HEK293 (cell line): ENCODE measurements around the gene CIRBP.
A peak's percentile ranks its signal among the peaks of the same experiment; 100 is the strongest.

Experiments used
- GFI1B ChIP-seq: fragments of 450-650 bp; formaldehyde crosslinking; IDR thresholded peaks from 2 replicates; pipeline ENCODE4 v1.5.1; 2016; ENCODE audit warnings: missing biosample characterization, missing genetic modification characterization
- HOXC10 ChIP-seq: sonication (generic); formaldehyde crosslinking; IDR thresholded peaks from 2 replicates; pipeline ENCODE4 v1.8.1; 2023; ENCODE audit warnings: mild to moderate bottlenecking, missing genetic modification reagents
- IKZF3 ChIP-seq: fragments of 450-650 bp; IDR thresholded peaks from 2 replicates; pipeline ENCODE4 v1.5.0; 2018; ENCODE audit warnings: missing biosample characterization, mild to moderate bottlenecking, missing genetic modification characterization, moderate library complexity
- SP7 ChIP-seq: fragments of 450-650 bp; formaldehyde crosslinking; IDR thresholded peaks from 2 replicates; pipeline ENCODE4 v1.5.1; 2016; ENCODE audit warnings: missing biosample characterization, missing genetic modification characterization
- ZFP41 ChIP-seq: fragments of 450-650 bp; formaldehyde crosslinking; IDR thresholded peaks from 2 replicates; pipeline ENCODE4 v1.5.1; 2016; ENCODE audit warnings: missing biosample characterization, missing genetic modification characterization, borderline replicate concordance
- ZFP69B ChIP-seq: fragments of 450-650 bp; formaldehyde crosslinking; IDR thresholded peaks from 2 replicates; pipeline ENCODE4 v1.5.1; 2016; ENCODE audit warnings: missing biosample characterization, missing genetic modification characterization
- ZNF114 ChIP-seq: fragments of 450-650 bp; formaldehyde crosslinking; IDR thresholded peaks from 2 replicates; pipeline ENCODE4 v1.5.0; 2017; ENCODE audit warnings: missing biosample characterization, missing genetic modification characterization
- ZNF132 ChIP-seq: fragments of 450-650 bp; formaldehyde crosslinking; IDR thresholded peaks from 2 replicates; pipeline ENCODE4 v1.5.1; 2017; ENCODE audit warnings: missing biosample characterization, missing genetic modification characterization, borderline replicate concordance
- ZNF16 ChIP-seq: fragments of 450-650 bp; formaldehyde crosslinking; IDR thresholded peaks from 2 replicates; pipeline ENCODE4 v1.5.1; 2016; ENCODE audit warnings: low read depth, missing biosample characterization, missing genetic modification characterization
- ZNF184 ChIP-seq: fragments of 450-650 bp; IDR thresholded peaks from 2 replicates; pipeline ENCODE4 v1.5.1; 2018; ENCODE audit warnings: missing biosample characterization, mild to moderate bottlenecking, missing genetic modification characterization
- ZNF211 ChIP-seq: fragments of 450-650 bp; formaldehyde crosslinking; IDR thresholded peaks from 2 replicates; pipeline ENCODE4 v1.5.1; 2016; ENCODE audit warnings: low read depth, missing biosample characterization, missing genetic modification characterization
- ZNF221 ChIP-seq: fragments of 450-650 bp; formaldehyde crosslinking; IDR thresholded peaks from 2 replicates; pipeline ENCODE4 v1.5.1; 2017; ENCODE audit warnings: missing biosample characterization, missing genetic modification characterization, borderline replicate concordance
- ZNF23 ChIP-seq: fragments of 450-650 bp; formaldehyde crosslinking; IDR thresholded peaks from 2 replicates; pipeline ENCODE4 v1.5.1; 2016; ENCODE audit warnings: missing biosample characterization, missing genetic modification characterization, borderline replicate concordance
- ZNF335 ChIP-seq: fragments of 450-650 bp; formaldehyde crosslinking; conservative IDR thresholded peaks from 2 replicates; pipeline ENCODE4 v1.5.1; 2016; ENCODE audit warnings: missing biosample characterization, missing genetic modification characterization
- ZNF354C ChIP-seq: fragments of 450-650 bp; formaldehyde crosslinking; IDR thresholded peaks from 2 replicates; pipeline ENCODE4 v1.5.1; 2016; ENCODE audit warnings: missing biosample characterization, missing genetic modification characterization, low read depth, borderline replicate concordance
- ZNF510 ChIP-seq: fragments of 450-650 bp; formaldehyde crosslinking; IDR thresholded peaks from 2 replicates; pipeline ENCODE4 v1.5.1; 2018; ENCODE audit warnings: mild to moderate bottlenecking, missing genetic modification characterization, missing biosample characterization; ENCODE audit not compliant: insufficient replicate concordance
- ZNF549 ChIP-seq: fragments of 450-650 bp; IDR thresholded peaks from 2 replicates; pipeline ENCODE4 v1.5.1; 2018; ENCODE audit warnings: missing biosample characterization, missing genetic modification characterization, mild to moderate bottlenecking, inconsistent platforms, moderate library complexity
- ZNF561 ChIP-seq: fragments of 450-650 bp; IDR thresholded peaks from 2 replicates; pipeline ENCODE4 v1.5.1; 2018; ENCODE audit warnings: missing biosample characterization, missing genetic modification characterization, borderline replicate concordance
- ZNF571 ChIP-seq: fragments of 450-650 bp; formaldehyde crosslinking; IDR thresholded peaks from 2 replicates; pipeline ENCODE4 v1.5.0; 2017; ENCODE audit warnings: missing biosample characterization, missing genetic modification characterization
- ZNF621 ChIP-seq: fragments of 450-650 bp; formaldehyde crosslinking; IDR thresholded peaks from 2 replicates; pipeline ENCODE4 v1.5.1; 2017; ENCODE audit warnings: missing biosample characterization, missing genetic modification characterization
- ZNF660 ChIP-seq: fragments of 450-650 bp; IDR thresholded peaks from 2 replicates; pipeline ENCODE4 v1.5.1; 2018; ENCODE audit warnings: missing biosample characterization, mild to moderate bottlenecking, missing genetic modification characterization
- ZNF791 ChIP-seq: fragments of 450-650 bp; formaldehyde crosslinking; IDR thresholded peaks from 2 replicates; pipeline ENCODE4 v1.5.1; 2016; ENCODE audit warnings: missing biosample characterization, missing genetic modification characterization
- ZNF837 ChIP-seq: fragments of 450-650 bp; formaldehyde crosslinking; IDR thresholded peaks from 2 replicates; pipeline ENCODE4 v1.5.1; 2016; ENCODE audit warnings: missing biosample characterization, missing genetic modification characterization
- TF ChIP-seq, protein P1 (sequence below): fragments of 450-650 bp; formaldehyde crosslinking; IDR thresholded peaks from 2 replicates; pipeline ENCODE4 v1.5.1; 2016; ENCODE audit warnings: missing biosample characterization, missing genetic modification characterization
- TF ChIP-seq, protein P2 (sequence below): fragments of 450-650 bp; formaldehyde crosslinking; IDR thresholded peaks from 2 replicates; pipeline ENCODE4 v1.5.1; 2016; ENCODE audit warnings: missing biosample characterization, missing genetic modification characterization
- TF ChIP-seq, protein P3 (sequence below): fragments of 450-650 bp; formaldehyde crosslinking; IDR thresholded peaks from 2 replicates; pipeline ENCODE4 v1.5.1; 2016; ENCODE audit warnings: missing biosample characterization, missing genetic modification characterization
- TF ChIP-seq, protein P4 (sequence below): fragments of 450-650 bp; formaldehyde crosslinking; conservative IDR thresholded peaks from 2 replicates; pipeline ENCODE4 v1.5.1; 2016; ENCODE audit warnings: low read depth, missing biosample characterization, missing genetic modification characterization
- TF ChIP-seq, protein P5 (sequence below): fragments of 450-650 bp; formaldehyde crosslinking; IDR thresholded peaks from 2 replicates; pipeline ENCODE4 v1.5.1; 2017; ENCODE audit warnings: missing biosample characterization, missing genetic modification characterization

CIRBP gene

DNA sequence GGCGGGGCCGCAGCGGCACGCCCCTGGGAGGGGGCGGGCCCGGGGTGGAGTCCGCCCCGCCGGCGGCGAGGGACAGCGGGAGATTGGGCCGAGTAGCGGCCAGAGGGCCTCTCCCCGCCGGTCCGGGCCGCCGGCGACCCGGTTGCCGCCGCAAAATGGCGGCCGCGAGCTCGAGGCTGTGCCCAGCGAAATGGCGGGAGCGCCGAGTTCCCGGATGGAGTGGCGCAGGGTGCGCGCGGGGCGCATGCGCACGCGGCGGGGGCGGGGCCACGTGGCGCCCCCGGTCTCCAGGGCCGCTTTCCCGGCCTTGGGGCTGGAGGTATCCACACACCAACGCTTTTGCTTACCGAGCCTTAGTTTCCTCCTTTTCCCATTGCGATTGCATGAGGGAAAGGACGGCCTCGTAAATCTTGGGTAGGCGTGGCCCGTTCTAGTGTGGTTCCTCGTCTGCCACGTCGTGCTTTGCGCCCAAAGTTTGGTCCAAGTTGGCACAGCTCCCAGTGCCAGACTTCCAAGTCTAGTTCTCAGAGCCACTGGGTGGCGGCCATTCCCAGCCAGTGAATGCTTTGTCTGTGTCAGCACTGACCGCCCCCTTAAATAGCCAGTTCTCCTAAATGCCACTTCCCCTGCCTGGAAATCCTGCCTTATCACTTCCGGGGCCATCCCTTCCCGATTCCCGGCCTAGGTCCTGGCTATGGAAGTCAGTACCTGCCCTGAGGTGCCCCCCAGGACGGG, 513 bp downstream of the CIRBP start (continued):
- TF ChIP-seq, protein P1, sequence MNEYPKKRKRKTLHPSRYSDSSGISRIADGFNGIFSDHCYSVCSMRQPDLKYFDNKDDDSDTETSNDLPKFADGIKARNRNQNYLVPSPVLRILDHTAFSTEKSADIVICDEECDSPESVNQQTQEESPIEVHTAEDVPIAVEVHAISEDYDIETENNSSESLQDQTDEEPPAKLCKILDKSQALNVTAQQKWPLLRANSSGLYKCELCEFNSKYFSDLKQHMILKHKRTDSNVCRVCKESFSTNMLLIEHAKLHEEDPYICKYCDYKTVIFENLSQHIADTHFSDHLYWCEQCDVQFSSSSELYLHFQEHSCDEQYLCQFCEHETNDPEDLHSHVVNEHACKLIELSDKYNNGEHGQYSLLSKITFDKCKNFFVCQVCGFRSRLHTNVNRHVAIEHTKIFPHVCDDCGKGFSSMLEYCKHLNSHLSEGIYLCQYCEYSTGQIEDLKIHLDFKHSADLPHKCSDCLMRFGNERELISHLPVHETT: peak; percentile 49; the same call in 1 of the 2 replicates
- TF ChIP-seq ZNF132 (tag by site-specific recombination) (no peak), ZNF660 (tag by site-specific recombination) (peak; percentile 61; the same call in 1 of the 2 replicates), ZNF571 (tag by site-specific recombination) (no peak), ZNF791 (tag by site-specific recombination) (no peak), ZNF184 (tag by site-specific recombination) (no peak), ZFP69B (tag by site-specific recombination) (0 out of 2 replicates have a peak, but pooled peaks have one; percentile 37), GFI1B (peak; percentile 19; the same call in 1 of the 2 replicates), ZFP41 (tag by site-specific recombination) (no peak), ZNF23 (no peak), ZNF510 (no peak), ZNF354C (tag by site-specific recombination) (no peak), ZNF221 (tag by site-specific recombination) (no peak), HOXC10 (CRISPR knock-in tag) (no peak), ZNF549 (tag by site-specific recombination) (no peak), ZNF837 (tag by site-specific recombination) (no peak), ZNF335 (peak; percentile 54), IKZF3 (peak; percentile 30; the same call in 1 of the 2 replicates), ZNF211 (tag by site-specific recombination) (no peak), SP7 (tag by site-specific recombination) (no peak; the same call in 1 of the 2 replicates), ZNF621 (tag by site-specific recombination) (no peak), ZNF114 (tag by site-specific recombination) (no peak), ZNF561 (peak; percentile 90), ZNF16 (no peak)
- TF ChIP-seq, protein P2, sequence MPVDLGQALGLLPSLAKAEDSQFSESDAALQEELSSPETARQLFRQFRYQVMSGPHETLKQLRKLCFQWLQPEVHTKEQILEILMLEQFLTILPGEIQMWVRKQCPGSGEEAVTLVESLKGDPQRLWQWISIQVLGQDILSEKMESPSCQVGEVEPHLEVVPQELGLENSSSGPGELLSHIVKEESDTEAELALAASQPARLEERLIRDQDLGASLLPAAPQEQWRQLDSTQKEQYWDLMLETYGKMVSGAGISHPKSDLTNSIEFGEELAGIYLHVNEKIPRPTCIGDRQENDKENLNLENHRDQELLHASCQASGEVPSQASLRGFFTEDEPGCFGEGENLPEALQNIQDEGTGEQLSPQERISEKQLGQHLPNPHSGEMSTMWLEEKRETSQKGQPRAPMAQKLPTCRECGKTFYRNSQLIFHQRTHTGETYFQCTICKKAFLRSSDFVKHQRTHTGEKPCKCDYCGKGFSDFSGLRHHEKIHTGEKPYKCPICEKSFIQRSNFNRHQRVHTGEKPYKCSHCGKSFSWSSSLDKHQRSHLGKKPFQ (tag by site-specific recombination): no peak
- TF ChIP-seq, protein P3, sequence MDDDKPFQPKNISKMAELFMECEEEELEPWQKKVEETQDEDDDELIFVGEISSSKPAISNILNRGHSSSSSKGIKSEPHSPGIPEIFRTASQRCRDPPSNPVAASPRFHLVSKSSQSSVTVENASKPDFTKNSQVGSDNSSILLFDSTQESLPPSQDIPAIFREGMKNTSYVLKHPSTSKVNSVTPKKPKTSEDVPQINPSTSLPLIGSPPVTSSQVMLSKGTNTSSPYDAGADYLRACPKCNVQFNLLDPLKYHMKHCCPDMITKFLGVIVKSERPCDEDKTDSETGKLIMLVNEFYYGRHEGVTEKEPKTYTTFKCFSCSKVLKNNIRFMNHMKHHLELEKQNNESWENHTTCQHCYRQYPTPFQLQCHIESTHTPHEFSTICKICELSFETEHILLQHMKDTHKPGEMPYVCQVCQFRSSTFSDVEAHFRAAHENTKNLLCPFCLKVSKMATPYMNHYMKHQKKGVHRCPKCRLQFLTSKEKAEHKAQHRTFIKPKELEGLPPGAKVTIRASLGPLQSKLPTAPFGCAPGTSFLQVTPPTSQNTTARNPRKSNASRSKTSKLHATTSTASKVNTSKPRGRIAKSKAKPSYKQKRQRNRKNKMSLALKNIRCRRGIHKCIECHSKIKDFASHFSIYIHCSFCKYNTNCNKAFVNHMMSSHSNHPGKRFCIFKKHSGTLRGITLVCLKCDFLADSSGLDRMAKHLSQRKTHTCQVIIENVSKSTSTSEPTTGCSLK (tag by site-specific recombination): no peak
- TF ChIP-seq, protein P4, sequence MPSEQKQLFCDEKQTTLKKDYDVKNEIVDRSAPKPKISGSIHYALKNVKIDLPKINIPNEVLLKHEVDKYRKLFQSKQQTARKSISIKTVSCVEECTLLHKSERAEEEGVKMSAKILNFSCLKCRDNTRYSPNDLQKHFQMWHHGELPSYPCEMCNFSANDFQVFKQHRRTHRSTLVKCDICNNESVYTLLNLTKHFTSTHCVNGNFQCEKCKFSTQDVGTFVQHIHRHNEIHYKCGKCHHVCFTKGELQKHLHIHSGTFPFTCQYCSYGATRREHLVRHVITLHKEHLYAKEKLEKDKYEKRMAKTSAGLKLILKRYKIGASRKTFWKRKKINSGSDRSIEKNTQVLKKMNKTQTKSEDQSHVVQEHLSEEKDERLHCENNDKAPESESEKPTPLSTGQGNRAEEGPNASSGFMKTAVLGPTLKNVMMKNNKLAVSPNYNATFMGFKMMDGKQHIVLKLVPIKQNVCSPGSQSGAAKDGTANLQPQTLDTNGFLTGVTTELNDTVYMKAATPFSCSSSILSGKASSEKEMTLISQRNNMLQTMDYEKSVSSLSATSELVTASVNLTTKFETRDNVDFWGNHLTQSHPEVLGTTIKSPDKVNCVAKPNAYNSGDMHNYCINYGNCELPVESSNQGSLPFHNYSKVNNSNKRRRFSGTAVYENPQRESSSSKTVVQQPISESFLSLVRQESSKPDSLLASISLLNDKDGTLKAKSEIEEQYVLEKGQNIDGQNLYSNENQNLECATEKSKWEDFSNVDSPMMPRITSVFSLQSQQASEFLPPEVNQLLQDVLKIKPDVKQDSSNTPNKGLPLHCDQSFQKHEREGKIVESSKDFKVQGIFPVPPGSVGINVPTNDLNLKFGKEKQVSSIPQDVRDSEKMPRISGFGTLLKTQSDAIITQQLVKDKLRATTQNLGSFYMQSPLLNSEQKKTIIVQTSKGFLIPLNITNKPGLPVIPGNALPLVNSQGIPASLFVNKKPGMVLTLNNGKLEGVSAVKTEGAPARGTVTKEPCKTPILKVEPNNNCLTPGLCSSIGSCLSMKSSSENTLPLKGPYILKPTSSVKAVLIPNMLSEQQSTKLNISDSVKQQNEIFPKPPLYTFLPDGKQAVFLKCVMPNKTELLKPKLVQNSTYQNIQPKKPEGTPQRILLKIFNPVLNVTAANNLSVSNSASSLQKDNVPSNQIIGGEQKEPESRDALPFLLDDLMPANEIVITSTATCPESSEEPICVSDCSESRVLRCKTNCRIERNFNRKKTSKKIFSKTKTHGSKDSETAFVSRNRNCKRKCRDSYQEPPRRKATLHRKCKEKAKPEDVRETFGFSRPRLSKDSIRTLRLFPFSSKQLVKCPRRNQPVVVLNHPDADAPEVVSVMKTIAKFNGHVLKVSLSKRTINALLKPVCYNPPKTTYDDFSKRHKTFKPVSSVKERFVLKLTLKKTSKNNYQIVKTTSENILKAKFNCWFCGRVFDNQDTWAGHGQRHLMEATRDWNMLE (tag by site-specific recombination): no peak
- TF ChIP-seq, protein P5, sequence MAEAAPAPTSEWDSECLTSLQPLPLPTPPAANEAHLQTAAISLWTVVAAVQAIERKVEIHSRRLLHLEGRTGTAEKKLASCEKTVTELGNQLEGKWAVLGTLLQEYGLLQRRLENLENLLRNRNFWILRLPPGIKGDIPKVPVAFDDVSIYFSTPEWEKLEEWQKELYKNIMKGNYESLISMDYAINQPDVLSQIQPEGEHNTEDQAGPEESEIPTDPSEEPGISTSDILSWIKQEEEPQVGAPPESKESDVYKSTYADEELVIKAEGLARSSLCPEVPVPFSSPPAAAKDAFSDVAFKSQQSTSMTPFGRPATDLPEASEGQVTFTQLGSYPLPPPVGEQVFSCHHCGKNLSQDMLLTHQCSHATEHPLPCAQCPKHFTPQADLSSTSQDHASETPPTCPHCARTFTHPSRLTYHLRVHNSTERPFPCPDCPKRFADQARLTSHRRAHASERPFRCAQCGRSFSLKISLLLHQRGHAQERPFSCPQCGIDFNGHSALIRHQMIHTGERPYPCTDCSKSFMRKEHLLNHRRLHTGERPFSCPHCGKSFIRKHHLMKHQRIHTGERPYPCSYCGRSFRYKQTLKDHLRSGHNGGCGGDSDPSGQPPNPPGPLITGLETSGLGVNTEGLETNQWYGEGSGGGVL (tag by site-specific recombination): no peak; the same call in 1 of the 2 replicates
